MCF 10A (cell line): ENCODE data around the gene POU2F3. TPM values are rescaled to one million over a fixed set of nuclear protein-coding genes. Genes with fewer than 3 reads are reported as not detected.

ENCODE experiments used
- BruUV-seq: library from RNA; stranded (reverse); fragments of 400-500 nt; replicated peaks from 2 replicates; lab custom pipeline; 2021; lab: Mats Ljungman, UMichigan
- CTCF ChIA-PET: fragments of 300-600 bp; sonication (Branson Sonifier 250); formaldehyde crosslinking; extraction: SDS; loops from one replicate; lab custom pipeline; 2021; ENCODE audit warnings: antibody characterized with exemption, inconsistent platforms; lab: Yijun Ruan, JAX
- POLR2A ChIA-PET: fragments of 300-600, 350-650 bp; sonication (Branson Sonifier 250); formaldehyde crosslinking; extraction: SDS; loops from one replicate; lab custom pipeline; 2020; ENCODE audit warnings: antibody characterized with exemption, inconsistent platforms; lab: Yijun Ruan, JAX
- DNase-seq: peaks from one replicate; pipeline ENCODE4 v3.0.0-alpha.2; 2018; ENCODE audit not compliant: unreplicated experiment
- H3K27ac Mint-ChIP-seq: one replicate; pipeline ENCODE4 v1.8.0; 2022; ENCODE audit warnings: mild to moderate bottlenecking, low read depth, mixed read lengths; ENCODE audit not compliant: unreplicated experiment
- H3K27me3 Mint-ChIP-seq: one replicate; pipeline ENCODE4 v1.8.0; 2022; ENCODE audit warnings: mixed read lengths; ENCODE audit not compliant: insufficient read depth, unreplicated experiment
- H3K36me3 Mint-ChIP-seq: one replicate; pipeline ENCODE4 v1.8.0; 2022; ENCODE audit warnings: mild to moderate bottlenecking, moderate library complexity, mixed read lengths; ENCODE audit not compliant: insufficient read depth, unreplicated experiment
- H3K4me1 Mint-ChIP-seq: one replicate; pipeline ENCODE4 v1.8.0; 2022; ENCODE audit warnings: mixed read lengths; ENCODE audit not compliant: insufficient read depth, unreplicated experiment
- H3K4me3 Mint-ChIP-seq: one replicate; pipeline ENCODE4 v1.8.0; 2022; ENCODE audit warnings: mild to moderate bottlenecking, moderate library complexity, mixed read lengths; ENCODE audit not compliant: unreplicated experiment
- H3K9me3 Mint-ChIP-seq: one replicate; pipeline ENCODE4 v1.8.0; 2022; ENCODE audit warnings: mixed read lengths; ENCODE audit not compliant: unreplicated experiment
- CTCF ChIP-seq: fragments of 200-600 bp; IDR thresholded peaks from one replicate; pipeline ENCODE4 v1.8.0; 2022; ENCODE audit warnings: antibody characterized with exemption, mild to moderate bottlenecking; ENCODE audit not compliant: unreplicated experiment
- intact Hi-C: fragments of 100-400 bp; cut with micrococcal nuclease; formaldehyde crosslinking; loops from 2 replicates; pipeline ENCODE4 v1.14.1; 2022
- total RNA-seq: library from RNA; stranded (reverse); gene quantifications from 2 replicates; pipeline ENCODE4 v1.2.3, GENCODE V29; 2022

POU2F3 gene
- total RNA-seq, 1 experiment from 2014 or later, result not detected

DNA sequence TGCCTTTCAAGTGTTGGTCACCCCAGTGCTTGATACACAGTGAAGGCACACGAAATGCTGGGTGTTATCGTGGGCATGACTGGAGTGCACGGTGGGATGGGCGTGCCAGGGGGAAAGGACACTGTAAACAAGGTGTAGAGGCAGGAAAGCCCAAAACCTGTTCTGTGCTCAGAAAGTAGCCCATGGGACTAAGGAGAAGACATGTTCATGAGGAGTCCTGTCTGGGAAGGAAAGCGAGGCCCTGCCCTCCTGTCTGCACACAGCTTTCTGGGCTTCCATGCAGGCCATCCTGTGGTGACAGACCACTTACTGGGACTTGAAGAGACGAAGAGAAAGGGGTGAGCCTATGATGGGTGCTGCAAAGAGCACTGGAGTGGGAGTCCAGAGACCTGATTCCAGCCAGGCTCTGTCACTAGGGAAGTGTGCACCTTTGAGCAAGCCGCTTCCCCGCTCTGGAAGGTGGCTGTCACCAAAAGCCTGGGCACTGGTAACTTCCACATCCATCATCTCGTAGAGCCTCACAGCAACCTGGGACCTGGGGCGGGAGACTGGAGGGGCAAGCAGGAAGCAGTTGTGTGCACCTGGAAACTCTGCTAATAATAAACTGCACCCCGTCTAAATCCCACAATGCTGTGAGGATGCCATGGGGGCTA, 846 bp upstream of the POU2F3 start:
- H3K4me1 Mint-ChIP-seq, result no peaks in the 10 kb centered on the region
- H3K36me3 Mint-ChIP-seq, result no peaks in the 10 kb centered on the region
- H3K27me3 Mint-ChIP-seq, result peaks cover 43% of the 10 kb centered on the region
- H3K4me3 Mint-ChIP-seq, result no peak overlapping the region
- POLR2A ChIA-PET, result interaction anchor here (1.1 kb wide), 1 partner anchor 61 kb away, joined by 3 read pairs; no protein-coding TSS in a partner anchor
- no peaks in the 10 kb centered on the region for H3K9me3 Mint-ChIP-seq
- intact Hi-C loops, result loop anchor here (5.0 kb wide), 2 partner anchors 713 to 953 kb away; no protein-coding TSS in a partner anchor
- no peak for TF ChIP-seq CTCF
- DNase-seq, result no peak
- CTCF ChIA-PET, result interaction anchor here (1.1 to 22.1 kb wide), 2 partner anchors 61 to 67 kb away, joined by 4 to 526 read pairs; no protein-coding TSS in a partner anchor
- BruUV-seq, result no TSS peak
- no peak overlapping the region for H3K27ac Mint-ChIP-seq

DNA sequence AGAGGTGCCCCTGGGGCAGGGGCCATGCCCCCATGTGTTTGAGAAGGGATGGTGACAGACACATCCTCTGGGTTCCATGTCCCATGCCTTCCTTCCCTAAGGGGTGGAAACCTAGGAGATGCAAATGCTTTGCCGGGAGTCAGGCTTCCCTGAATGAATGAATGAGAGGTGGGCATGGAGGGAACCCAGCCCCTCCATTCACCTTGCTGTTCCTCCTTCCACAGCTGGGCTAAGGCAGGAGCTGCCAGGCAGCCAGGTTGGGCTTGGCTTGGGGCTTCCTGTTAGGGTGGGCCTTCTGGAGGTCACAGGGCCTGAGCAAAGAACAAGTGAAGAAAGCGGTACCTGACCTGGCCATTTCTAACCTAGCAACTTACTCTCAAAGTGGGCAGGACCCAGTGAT, 926 bp downstream of the POU2F3 start:
- Mint-ChIP-seq H3K4me3 (no peak overlapping the region), H3K27ac (no peak overlapping the region), H3K36me3 (no peaks in the 10 kb centered on the region), H3K9me3 (no peaks in the 10 kb centered on the region), H3K4me1 (no peaks in the 10 kb centered on the region), H3K27me3 (peaks cover 36% of the 10 kb centered on the region)
- no peak for DNase-seq
- CTCF ChIA-PET, result interaction anchor here (22.1 kb wide), 1 partner anchor 59 kb away, joined by 526 read pairs; no protein-coding TSS in a partner anchor
- TF ChIP-seq CTCF, result no peak
- BruUV-seq, result no TSS peak
- POLR2A ChIA-PET, result no interaction called here
- intact Hi-C loops, result no loop called here

GRCh38 chr11:120241277-120241676, 1.3 kb downstream of the POU2F3 start:
- no peaks in the 10 kb centered on the region for H3K36me3 Mint-ChIP-seq
- no peak for TF ChIP-seq CTCF
- POLR2A ChIA-PET, result no interaction called here
- no peak overlapping the region for H3K27ac Mint-ChIP-seq
- no peaks in the 10 kb centered on the region for H3K4me1 Mint-ChIP-seq
- no peak for DNase-seq
- H3K9me3 Mint-ChIP-seq, result no peaks in the 10 kb centered on the region
- CTCF ChIA-PET, result interaction anchor here (9.9 kb wide), 1 partner anchor 61 kb away, joined by 136 read pairs; no protein-coding TSS in a partner anchor
- intact Hi-C loops, result no loop called here
- BruUV-seq, result no TSS peak
- peaks cover 36% of the 10 kb centered on the region for H3K27me3 Mint-ChIP-seq
- no peak overlapping the region for H3K4me3 Mint-ChIP-seq

- no peak for TF ChIP-seq CTCF
- ChIA-PET CTCF (interaction anchor here (0.7 to 9.9 kb wide), 6 partner anchors 8 to 244 kb away, joined by 3 to 136 read pairs (median 5); no protein-coding TSS in a partner anchor), POLR2A (no interaction called here)
- H3K4me1 Mint-ChIP-seq, result no peaks in the 10 kb centered on the region
- H3K9me3 Mint-ChIP-seq, result no peaks in the 10 kb centered on the region
- BruUV-seq, result no TSS peak
- H3K27me3 Mint-ChIP-seq, result peaks cover 36% of the 10 kb centered on the region
- no peak overlapping the region for H3K27ac Mint-ChIP-seq
- H3K4me3 Mint-ChIP-seq, result no peak overlapping the region
- no peak for DNase-seq
- H3K36me3 Mint-ChIP-seq, result no peaks in the 10 kb centered on the region
- intact Hi-C loops, result no loop called here
Measured at GRCh38 chr11:120243221-120243620, 3.3 kb downstream of the POU2F3 start.
